Measurements from ENCODE around the gene ZNF423. TPM values are rescaled to one million over a fixed set of nuclear protein-coding genes. Genes with fewer than 3 reads are reported as not detected.
A peak's percentile ranks its signal among the peaks of the same experiment; 100 is the strongest.

The ZNF423 gene
- total RNA-seq, 1 experiment from 2014 or later = not detected

DNA sequence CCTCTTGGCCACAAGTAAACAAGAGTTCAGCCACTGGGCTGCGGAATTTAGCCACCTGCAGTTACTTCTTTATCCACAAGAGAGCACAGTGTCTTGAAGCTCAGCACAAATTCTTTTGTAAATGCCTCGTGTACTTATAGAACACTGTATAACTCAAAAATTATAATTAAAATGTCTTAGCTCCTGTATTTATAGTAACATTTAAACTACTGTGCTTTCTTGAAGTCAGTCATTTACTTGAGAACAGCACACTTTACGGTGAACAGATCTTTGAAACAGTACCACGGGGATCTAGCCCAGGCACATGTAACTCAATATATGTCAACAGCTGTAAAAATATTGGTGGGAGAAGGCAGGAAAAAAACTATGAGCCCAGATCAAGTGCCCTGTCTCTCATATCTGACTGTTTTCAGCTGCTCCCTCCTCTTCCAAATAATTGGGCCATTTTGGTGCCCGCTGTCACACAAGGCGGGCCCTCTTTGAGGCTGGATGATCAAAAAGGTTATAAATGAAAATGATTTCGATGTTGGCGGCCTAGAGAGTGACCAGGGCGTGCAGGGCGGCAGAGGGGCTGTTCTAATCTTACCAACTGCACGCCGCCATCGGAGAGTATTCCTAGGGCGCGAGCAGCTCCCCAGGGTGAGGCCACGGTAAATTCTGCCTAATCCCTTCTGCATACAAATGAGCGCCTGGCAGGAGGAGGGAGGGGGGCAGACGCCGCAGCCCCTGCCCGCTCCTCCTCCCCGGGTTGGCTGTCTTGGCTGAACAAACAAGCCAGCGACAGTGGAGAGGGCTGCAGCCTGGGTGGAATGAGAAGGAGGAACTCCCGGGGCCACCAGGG, 299.1 kb downstream of the ZNF423 start:
- no peak overlapping the region for H2AFZ ChIP-seq (ENCODE audit: low read length)
- no peaks in the 10 kb centered on the region for H3K9me2 ChIP-seq (replicated peaks; ENCODE audit: insufficient read depth, low read length)
- no peaks in the 10 kb centered on the region for H3K27me3 ChIP-seq (ENCODE audit: low read length)
- no peaks in the 10 kb centered on the region for H4K20me1 ChIP-seq (ENCODE audit: insufficient read depth, low read depth, low read length)
- no peak overlapping the region for H3K9ac ChIP-seq (ENCODE audit: low read length)
- DNase-seq = peak; percentile 70
- peak overlapping the region; percentile 2 for H3K4me2 ChIP-seq (ENCODE audit: low read depth, low read length, poor library complexity, severe bottlenecking)
- no peaks in the 10 kb centered on the region for H3K9me3 ChIP-seq (ENCODE audit: low read length)
- H3K4me1 ChIP-seq (ENCODE audit: low read length) = 0 out of 2 replicates have a peak, but pooled peaks cover 3% of the 10 kb centered on the region
- H3K4me3 ChIP-seq (ENCODE audit: low read length) = no peak overlapping the region
- no peak overlapping the region for H3K27ac ChIP-seq (ENCODE audit: low read length)
- H3K36me3 ChIP-seq (ENCODE audit: insufficient read depth, low read length) = no peaks in the 10 kb centered on the region
- no peaks in the 10 kb centered on the region for H3K79me2 ChIP-seq (ENCODE audit: low read length)

DNA sequence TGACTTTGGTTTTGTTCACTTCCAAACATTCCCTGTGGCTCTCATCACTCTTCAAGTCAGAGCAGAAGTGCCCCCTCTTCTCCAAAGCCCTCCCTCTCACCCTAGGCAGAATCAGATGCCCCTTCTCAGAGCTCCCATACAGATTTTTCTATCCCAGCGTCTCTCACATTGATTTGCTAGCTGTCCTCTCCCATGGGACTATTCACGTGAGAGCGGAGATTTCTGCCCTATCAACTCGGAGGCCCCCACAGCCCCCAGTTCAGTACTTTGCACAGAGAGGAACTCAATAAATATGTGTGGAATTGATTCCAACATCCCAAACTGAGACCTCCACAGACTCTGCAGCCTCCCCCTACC, 299.7 kb downstream of the ZNF423 start:
- no peaks in the 10 kb centered on the region for H3K79me2 ChIP-seq (ENCODE audit: low read length)
- no peaks in the 10 kb centered on the region for H3K36me3 ChIP-seq (ENCODE audit: insufficient read depth, low read length)
- no peak overlapping the region for H2AFZ ChIP-seq (ENCODE audit: low read length)
- DNase-seq = no peak
- H3K9me2 ChIP-seq (replicated peaks; ENCODE audit: insufficient read depth, low read length) = no peaks in the 10 kb centered on the region
- no peaks in the 10 kb centered on the region for H3K9me3 ChIP-seq (ENCODE audit: low read length)
- H4K20me1 ChIP-seq (ENCODE audit: insufficient read depth, low read depth, low read length) = no peaks in the 10 kb centered on the region
- H3K27me3 ChIP-seq (ENCODE audit: low read length) = no peaks in the 10 kb centered on the region
- H3K4me1 ChIP-seq (ENCODE audit: low read length) = 0 out of 2 replicates have a peak, but pooled peaks cover 3% of the 10 kb centered on the region
- H3K27ac ChIP-seq (ENCODE audit: low read length) = no peak overlapping the region
- peak overlapping the region; percentile 2 for H3K4me2 ChIP-seq (ENCODE audit: low read depth, low read length, poor library complexity, severe bottlenecking)
- no peak overlapping the region for H3K4me3 ChIP-seq (ENCODE audit: low read length)
- no peak overlapping the region for H3K9ac ChIP-seq (ENCODE audit: low read length)

DNA sequence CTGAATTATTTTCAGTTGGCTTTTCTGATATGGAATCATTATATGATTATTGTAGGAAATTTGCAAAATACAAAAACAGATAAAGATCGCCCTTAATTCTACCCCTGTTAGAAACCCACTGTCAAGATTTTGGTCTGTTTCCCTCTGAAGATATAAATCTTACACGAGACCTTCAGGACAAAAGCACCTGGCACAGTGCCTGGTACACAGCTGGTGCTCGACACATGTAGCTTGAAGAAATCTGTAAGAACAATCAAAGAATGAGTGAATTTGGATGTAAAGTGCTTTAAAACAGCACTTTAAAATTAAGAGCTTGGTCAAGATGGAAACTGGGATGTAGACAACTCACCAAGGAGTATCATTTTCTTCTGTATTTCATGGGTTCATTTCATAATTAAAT, 301.2 kb downstream of the ZNF423 start:
- no peaks in the 10 kb centered on the region for H3K79me2 ChIP-seq (ENCODE audit: low read length)
- no peaks in the 10 kb centered on the region for H3K9me2 ChIP-seq (replicated peaks; ENCODE audit: insufficient read depth, low read length)
- no peak overlapping the region for H3K4me3 ChIP-seq (ENCODE audit: low read length)
- DNase-seq = no peak
- no peak overlapping the region for H3K4me2 ChIP-seq (ENCODE audit: low read depth, low read length, poor library complexity, severe bottlenecking)
- H4K20me1 ChIP-seq (ENCODE audit: insufficient read depth, low read depth, low read length) = no peaks in the 10 kb centered on the region
- no peak overlapping the region for H3K27ac ChIP-seq (ENCODE audit: low read length)
- H3K9me3 ChIP-seq (ENCODE audit: low read length) = no peaks in the 10 kb centered on the region
- no peak overlapping the region for H2AFZ ChIP-seq (ENCODE audit: low read length)
- H3K36me3 ChIP-seq (ENCODE audit: insufficient read depth, low read length) = no peaks in the 10 kb centered on the region
- no peak overlapping the region for H3K9ac ChIP-seq (ENCODE audit: low read length)
- no peaks in the 10 kb centered on the region for H3K27me3 ChIP-seq (ENCODE audit: low read length)
- H3K4me1 ChIP-seq (ENCODE audit: low read length) = 0 out of 2 replicates have a peak, but pooled peaks cover 3% of the 10 kb centered on the region

DNA sequence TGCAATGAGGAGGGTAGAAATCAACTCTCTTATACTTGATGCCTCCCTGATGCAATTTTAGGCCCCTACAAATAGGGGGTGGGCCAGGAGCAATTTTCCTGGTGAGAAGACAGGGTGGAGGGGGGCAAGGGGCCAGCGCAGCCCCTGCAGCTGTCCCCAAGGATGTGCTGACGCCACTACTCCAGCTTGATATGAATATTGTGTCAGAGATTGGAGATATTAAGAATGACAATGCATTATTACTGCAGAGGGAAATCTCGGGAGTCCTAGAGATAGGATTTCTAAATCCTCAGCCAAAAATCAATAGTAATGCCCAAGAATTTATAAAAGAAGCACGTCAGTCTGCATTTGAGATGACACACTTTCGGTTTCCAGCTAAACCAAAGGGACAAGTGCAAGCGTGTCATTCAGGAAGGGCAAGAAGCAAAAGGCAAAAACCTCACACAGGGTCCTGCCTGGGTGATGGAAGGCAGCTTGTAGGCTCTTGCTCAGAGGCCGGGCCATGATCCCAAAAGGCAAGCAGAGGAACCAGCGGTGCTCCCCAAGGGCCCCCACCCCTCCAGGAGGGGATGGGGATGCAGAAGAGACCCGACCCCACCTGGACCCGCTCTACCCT, 303.5 kb downstream of the ZNF423 start:
- no peaks in the 10 kb centered on the region for H4K20me1 ChIP-seq (ENCODE audit: insufficient read depth, low read depth, low read length)
- H3K4me2 ChIP-seq (ENCODE audit: low read depth, low read length, poor library complexity, severe bottlenecking) = no peak overlapping the region
- H3K36me3 ChIP-seq (ENCODE audit: insufficient read depth, low read length) = no peaks in the 10 kb centered on the region
- DNase-seq = no peak
- no peaks in the 10 kb centered on the region for H3K9me3 ChIP-seq (ENCODE audit: low read length)
- H3K4me3 ChIP-seq (ENCODE audit: low read length) = no peak overlapping the region
- H2AFZ ChIP-seq (ENCODE audit: low read length) = no peak overlapping the region
- H3K4me1 ChIP-seq (ENCODE audit: low read length) = 0 out of 2 replicates have a peak, but pooled peaks cover 3% of the 10 kb centered on the region
- no peaks in the 10 kb centered on the region for H3K9me2 ChIP-seq (replicated peaks; ENCODE audit: insufficient read depth, low read length)
- H3K27me3 ChIP-seq (ENCODE audit: low read length) = no peaks in the 10 kb centered on the region
- no peak overlapping the region for H3K27ac ChIP-seq (ENCODE audit: low read length)
- no peak overlapping the region for H3K9ac ChIP-seq (ENCODE audit: low read length)
- no peaks in the 10 kb centered on the region for H3K79me2 ChIP-seq (ENCODE audit: low read length)

DNA sequence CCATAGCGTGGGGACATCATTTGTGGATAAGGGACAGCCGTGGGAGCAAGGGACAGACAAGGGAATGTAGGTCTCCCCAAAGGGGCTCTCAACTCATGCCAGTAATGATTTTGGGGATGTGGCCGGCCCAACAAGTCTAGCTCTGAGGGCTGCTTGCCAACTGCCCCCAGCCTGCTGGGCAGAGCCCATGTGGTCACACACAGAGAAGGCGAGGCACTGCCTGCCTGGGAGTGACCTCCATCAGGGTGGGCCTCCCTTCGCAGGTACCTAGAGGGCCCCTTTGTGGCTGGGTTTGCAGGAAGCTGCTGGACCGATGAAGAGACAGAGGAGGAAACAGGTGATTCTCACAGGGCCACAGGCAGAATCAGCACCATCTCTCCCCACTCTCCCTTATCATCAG, 305.2 kb downstream of the ZNF423 start:
- Histone ChIP-seq H3K79me2 (ENCODE audit: low read length) (no peaks in the 10 kb centered on the region), H3K9ac (ENCODE audit: low read length) (no peak overlapping the region), H3K9me3 (ENCODE audit: low read length) (no peaks in the 10 kb centered on the region), H3K27ac (ENCODE audit: low read length) (no peak overlapping the region), H3K4me3 (ENCODE audit: low read length) (no peak overlapping the region), H3K4me2 (ENCODE audit: low read depth, low read length, poor library complexity, severe bottlenecking) (no peak overlapping the region), H3K27me3 (ENCODE audit: low read length) (no peaks in the 10 kb centered on the region), H2AFZ (ENCODE audit: low read length) (no peak overlapping the region), H4K20me1 (ENCODE audit: insufficient read depth, low read depth, low read length) (no peaks in the 10 kb centered on the region), H3K9me2 (replicated peaks; ENCODE audit: insufficient read depth, low read length) (no peaks in the 10 kb centered on the region), H3K4me1 (ENCODE audit: low read length) (0 out of 2 replicates have a peak, but pooled peaks cover 3% of the 10 kb centered on the region), H3K36me3 (ENCODE audit: insufficient read depth, low read length) (no peaks in the 10 kb centered on the region)
- no peak for DNase-seq

DNA sequence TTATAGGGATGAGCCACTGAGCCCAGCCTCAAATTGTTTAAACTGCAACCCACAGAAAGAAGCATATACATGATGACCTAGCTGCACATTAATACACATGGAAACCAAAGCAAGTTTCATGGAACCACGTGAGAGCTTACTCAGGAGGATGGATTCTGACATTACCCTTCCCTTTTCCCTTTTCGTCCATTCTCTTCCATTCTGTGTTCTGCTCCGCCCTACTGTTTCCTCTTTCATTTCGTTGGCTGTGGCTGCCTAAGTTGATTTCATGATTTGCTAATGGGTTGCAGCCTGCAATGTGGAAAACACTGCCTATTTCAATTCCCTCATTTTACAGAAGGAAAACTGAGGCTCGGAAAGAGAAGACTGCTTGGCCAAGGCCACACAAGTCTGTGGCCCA, 305.8 kb downstream of the ZNF423 start:
- Histone ChIP-seq H3K9me3 (ENCODE audit: low read length) (no peaks in the 10 kb centered on the region), H3K79me2 (ENCODE audit: low read length) (no peaks in the 10 kb centered on the region), H3K4me3 (ENCODE audit: low read length) (no peak overlapping the region), H3K9me2 (replicated peaks; ENCODE audit: insufficient read depth, low read length) (no peaks in the 10 kb centered on the region), H3K27me3 (ENCODE audit: low read length) (no peaks in the 10 kb centered on the region), H3K27ac (ENCODE audit: low read length) (no peak overlapping the region), H2AFZ (ENCODE audit: low read length) (no peak overlapping the region), H3K36me3 (ENCODE audit: insufficient read depth, low read length) (no peaks in the 10 kb centered on the region), H3K4me1 (ENCODE audit: low read length) (0 out of 2 replicates have a peak, but pooled peaks cover 3% of the 10 kb centered on the region), H3K4me2 (ENCODE audit: low read depth, low read length, poor library complexity, severe bottlenecking) (no peak overlapping the region), H3K9ac (ENCODE audit: low read length) (no peak overlapping the region), H4K20me1 (ENCODE audit: insufficient read depth, low read depth, low read length) (no peaks in the 10 kb centered on the region)
- DNase-seq = no peak

DNA sequence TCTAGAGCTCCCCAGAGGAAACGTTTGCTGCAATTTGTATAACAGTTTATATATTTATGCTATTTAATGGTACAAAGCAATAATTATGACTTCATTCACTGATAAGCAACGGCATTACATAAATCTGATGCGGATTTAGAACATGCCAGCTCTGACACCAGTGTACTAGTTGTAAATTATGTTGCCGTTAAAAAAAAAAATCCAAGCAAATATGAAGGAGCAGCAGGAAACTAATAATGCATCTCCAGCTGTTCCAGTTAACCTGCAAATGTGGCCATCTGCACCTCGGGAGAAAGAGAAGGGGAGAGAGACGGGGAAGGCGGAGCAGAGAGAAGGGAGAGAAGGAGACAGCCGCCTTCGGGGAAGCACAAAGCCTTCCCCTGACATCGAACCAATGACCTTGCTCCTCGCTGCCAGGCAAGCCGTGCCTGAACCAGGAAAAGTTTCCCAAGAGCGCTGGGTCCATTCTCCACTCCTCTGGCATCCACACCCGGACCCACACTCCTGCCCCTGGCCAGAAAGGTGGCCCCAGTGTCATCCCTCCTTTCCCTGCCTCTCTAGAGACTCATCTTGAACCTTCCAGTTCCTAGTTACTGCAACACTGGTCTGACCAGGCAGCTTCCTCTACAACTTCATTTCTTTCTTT, 307.5 kb downstream of the ZNF423 start:
- Histone ChIP-seq H3K36me3 (ENCODE audit: insufficient read depth, low read length) (no peaks in the 10 kb centered on the region), H3K4me1 (ENCODE audit: low read length) (0 out of 2 replicates have a peak, but pooled peaks cover 3% of the 10 kb centered on the region), H3K9ac (ENCODE audit: low read length) (no peak overlapping the region), H3K9me2 (replicated peaks; ENCODE audit: insufficient read depth, low read length) (no peaks in the 10 kb centered on the region), H4K20me1 (ENCODE audit: insufficient read depth, low read depth, low read length) (no peaks in the 10 kb centered on the region), H3K4me3 (ENCODE audit: low read length) (no peak overlapping the region), H2AFZ (ENCODE audit: low read length) (no peak overlapping the region), H3K9me3 (ENCODE audit: low read length) (no peaks in the 10 kb centered on the region), H3K79me2 (ENCODE audit: low read length) (no peaks in the 10 kb centered on the region), H3K27me3 (ENCODE audit: low read length) (no peaks in the 10 kb centered on the region), H3K27ac (ENCODE audit: low read length) (no peak overlapping the region), H3K4me2 (ENCODE audit: low read depth, low read length, poor library complexity, severe bottlenecking) (no peak overlapping the region)
- DNase-seq = no peak

DNA sequence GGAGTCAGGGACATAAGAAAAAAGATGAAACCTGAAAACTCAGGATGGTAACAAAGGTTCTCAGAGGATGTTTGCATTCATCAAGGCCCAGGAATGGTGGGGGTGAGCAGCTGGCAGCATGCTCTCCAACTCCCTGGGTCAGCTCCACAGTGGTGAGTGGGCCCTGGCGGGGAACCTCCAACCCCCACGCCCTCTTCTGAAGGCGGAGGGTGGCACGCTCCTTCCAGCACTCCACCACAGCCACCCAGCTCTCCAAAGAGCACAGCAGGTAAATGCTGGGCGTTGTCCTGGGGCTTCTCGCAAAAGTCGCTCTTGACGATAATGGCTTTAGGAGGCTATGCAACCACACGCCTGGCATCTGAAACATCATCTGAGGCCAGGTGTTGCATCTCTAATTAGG, 308.5 kb downstream of the ZNF423 start:
- Histone ChIP-seq H3K27ac (ENCODE audit: low read length) (no peak overlapping the region), H3K9ac (ENCODE audit: low read length) (no peak overlapping the region), H3K9me2 (replicated peaks; ENCODE audit: insufficient read depth, low read length) (no peaks in the 10 kb centered on the region), H3K9me3 (ENCODE audit: low read length) (no peaks in the 10 kb centered on the region), H3K4me2 (ENCODE audit: low read depth, low read length, poor library complexity, severe bottlenecking) (no peak overlapping the region), H3K79me2 (ENCODE audit: low read length) (no peaks in the 10 kb centered on the region), H3K4me3 (ENCODE audit: low read length) (no peak overlapping the region), H3K36me3 (ENCODE audit: insufficient read depth, low read length) (no peaks in the 10 kb centered on the region), H3K27me3 (ENCODE audit: low read length) (no peaks in the 10 kb centered on the region), H2AFZ (ENCODE audit: low read length) (no peak overlapping the region), H3K4me1 (ENCODE audit: low read length) (0 out of 2 replicates have a peak, but pooled peaks cover 3% of the 10 kb centered on the region), H4K20me1 (ENCODE audit: insufficient read depth, low read depth, low read length) (no peaks in the 10 kb centered on the region)
- no peak for DNase-seq
